ENCODE data around the gene GIPC2.
"Not testable (repeated sequence)": the region's sequence is repeated elsewhere in the genome, so short reads cannot be mapped to it uniquely, and the experiment has no call there.

Gene GIPC2

DNA sequence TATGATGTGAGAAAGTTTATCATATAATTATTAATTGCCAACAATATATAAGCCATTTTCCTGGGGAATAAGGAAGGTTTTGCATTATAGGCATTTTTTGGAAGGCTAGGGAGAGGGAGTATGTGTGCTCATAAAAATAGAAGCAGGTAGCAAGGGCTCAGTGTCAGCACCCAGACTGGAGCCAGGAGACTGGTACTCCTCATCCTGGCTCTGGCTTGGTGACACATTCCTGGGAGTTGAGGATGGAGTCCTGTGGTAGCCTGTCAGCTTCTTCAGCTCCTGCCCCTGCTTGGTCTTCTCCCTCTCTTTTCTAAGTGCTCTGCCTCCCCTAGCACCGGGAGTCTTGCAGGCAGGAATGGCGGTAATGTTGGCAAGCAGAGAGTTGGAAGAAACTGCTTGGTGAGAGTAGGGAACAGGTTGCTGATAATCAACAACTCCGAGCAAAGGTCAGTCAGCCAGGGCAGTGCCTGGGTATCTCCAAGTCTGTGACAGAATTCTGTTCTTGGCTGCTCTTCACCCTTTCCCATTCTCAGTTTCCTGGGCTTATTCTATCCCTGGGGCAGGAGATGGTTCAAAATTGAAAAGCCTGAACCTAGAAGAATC lies 23.0 kb downstream of the GIPC2 start:
- DNase-seq (ENCODE audit: low spot score) = no peak

- no peak for DNase-seq (ENCODE audit: low spot score)
Measured at GRCh38 chr1:78069784-78070183, 24.0 kb downstream of the GIPC2 start.

DNA sequence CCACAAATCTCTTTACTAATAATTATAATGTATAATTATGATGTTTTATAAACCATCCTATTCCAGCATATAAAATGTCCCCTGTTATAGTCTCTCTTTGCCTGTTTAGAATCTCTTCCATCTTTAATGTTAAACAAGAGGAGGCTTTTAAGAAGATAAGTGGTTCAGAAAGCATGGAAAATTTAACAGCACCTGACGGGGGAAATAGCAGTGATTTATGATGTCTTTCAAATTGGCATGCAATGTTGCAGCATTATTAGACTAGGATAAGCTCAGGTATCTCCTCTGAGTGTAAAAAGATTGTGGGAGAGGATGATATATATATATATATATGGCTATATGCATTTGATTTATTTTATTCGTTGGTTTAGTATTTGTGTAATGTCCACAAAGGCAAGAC lies 24.4 kb downstream of the GIPC2 start:
- no peak for DNase-seq (ENCODE audit: low spot score)

DNA sequence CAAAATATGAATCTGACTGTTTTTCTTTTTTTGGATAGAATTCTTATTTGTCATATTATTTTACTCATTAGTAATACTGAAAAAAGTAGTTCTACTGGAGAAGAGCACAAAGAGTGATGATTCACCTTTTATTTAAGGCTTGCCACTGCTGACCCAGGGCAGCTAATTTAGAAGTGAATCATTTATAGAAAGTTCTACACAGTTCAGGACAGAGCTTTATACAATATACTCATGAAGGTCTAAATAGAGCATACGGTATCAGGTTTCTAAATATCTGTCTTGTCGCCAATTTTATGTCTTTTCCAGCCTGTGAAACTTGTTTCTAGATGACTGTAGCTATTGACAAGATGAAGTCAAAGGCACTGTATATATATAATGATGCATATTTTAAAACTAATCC lies 25.0 kb downstream of the GIPC2 start:
- DNase-seq (ENCODE audit: low spot score) = no peak

- DNase-seq (ENCODE audit: low spot score) = no peak
Measured at GRCh38 chr1:78071696-78072095, 25.9 kb downstream of the GIPC2 start.

DNA sequence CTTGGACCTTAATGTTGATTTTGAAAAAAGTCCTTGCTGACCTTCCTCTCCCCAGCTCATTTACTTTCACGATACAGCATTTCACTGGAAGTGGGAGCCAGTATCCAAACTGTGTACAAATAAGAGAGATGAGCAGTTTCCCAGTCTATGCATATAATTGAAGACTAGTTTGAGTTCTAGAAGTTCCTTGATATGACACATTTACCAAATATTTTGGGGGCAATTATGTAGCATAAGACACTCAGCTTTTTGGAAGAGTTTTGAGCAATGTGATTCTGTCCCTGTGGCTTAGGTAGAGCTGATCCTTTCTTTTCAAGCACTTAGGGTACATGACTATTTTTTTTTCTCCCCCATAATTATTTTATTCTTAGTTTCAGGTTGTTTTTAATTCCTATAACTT lies 26.4 kb downstream of the GIPC2 start:
- no peak for DNase-seq (ENCODE audit: low spot score)

GRCh38 chr1:78073441-78073840 lies 27.7 kb downstream of the GIPC2 start:
- DNase-seq (ENCODE audit: low spot score) = no peak

DNA sequence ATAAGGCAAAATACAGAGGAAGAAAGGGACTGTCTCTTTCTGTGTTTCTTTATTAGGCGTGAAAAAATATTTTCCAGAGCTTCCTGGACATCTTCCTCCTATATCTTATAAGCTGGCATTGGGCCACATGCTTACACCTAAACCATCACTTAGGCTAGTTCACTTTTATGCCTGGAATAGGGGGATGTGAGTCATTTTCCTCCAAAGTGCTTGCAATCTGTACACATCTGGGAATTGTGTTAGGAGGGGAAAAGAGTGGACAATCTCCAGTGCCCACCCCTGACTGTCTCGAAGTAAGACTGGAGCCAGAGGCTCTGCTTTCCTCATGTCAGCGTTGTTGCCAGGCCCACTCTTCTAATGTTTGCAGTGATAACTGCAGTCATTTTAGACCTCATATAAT lies 29.9 kb downstream of the GIPC2 start:
- DNase-seq (ENCODE audit: low spot score) = no peak

DNA sequence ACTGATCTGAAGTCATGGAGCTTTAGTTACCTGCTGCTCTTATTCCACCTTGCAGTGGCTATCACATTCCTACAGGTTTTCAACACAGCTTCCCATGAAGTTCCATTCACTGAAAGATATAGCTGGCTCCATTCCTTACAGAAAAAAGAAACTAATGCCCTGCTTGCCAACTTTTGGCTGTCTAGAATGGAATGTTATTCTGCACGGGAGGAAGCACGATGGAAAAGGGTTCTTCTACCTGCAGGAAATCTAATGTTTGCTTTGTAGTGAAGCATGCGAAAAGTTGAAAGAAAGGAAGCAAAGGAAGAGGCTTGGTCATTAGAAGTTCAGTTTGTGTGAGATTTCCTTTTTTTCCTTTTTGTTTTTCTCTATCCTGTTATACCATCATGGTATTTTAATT lies 32.6 kb downstream of the GIPC2 start:
- DNase-seq (ENCODE audit: low spot score) = no peak

GRCh38 chr1:78079580-78079979 lies 33.8 kb downstream of the GIPC2 start:
- DNase-seq (ENCODE audit: low spot score) = no peak

GRCh38 chr1:78080767-78081166 lies 35.0 kb downstream of the GIPC2 start:
- DNase-seq (ENCODE audit: low spot score) = no peak

DNA sequence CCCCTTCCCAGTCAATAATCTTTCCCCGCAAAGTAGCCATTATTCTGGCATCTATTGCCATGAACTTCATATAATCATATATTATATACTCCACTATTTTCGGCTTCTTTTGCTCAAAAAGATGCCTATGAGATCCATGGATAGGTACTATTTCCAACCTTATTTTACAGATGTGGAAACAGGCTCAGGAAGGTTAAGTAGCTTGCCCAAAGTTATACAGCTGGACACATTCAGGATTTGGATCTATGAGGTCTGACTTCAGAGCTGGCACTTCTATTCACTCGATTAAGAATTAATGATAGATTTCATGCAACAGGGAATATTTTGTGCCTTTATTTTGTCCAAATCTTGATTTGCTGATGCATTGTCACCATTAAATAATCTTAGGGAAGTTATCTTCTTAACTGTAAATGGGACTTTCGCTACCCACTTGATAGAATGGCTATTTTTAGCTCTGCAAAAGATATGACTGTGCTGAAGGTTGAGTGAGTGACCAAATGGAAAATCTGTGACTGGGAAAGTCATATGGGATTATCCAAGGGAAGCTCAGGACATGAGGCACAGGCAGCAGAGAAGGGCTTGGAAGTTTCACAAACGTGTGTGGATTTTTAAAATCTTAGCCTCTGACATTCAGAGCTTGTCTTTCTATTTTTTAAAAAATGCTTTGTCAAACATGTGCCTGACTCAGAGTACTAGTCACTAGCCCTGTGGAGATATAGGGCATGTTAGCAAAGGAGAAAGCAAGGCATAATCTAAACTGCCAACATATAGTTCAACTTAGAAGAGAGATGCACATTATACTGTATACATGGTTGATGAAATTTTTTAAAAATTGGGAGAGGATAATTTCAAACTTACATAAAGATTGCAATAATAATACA lies 36.5 kb downstream of the GIPC2 start:
- no peak for DNase-seq (ENCODE audit: low spot score)

GRCh38 chr1:78084639-78085038 lies 38.9 kb downstream of the GIPC2 start:
- not testable (repeated sequence) for DNase-seq (ENCODE audit: low spot score)

- DNase-seq (ENCODE audit: low spot score) = no peak
Measured at GRCh38 chr1:78086697-78087096, 40.9 kb downstream of the GIPC2 start.

- DNase-seq (ENCODE audit: low spot score) = no peak
Measured at GRCh38 chr1:78088015-78088414, 42.2 kb downstream of the GIPC2 start.

DNA sequence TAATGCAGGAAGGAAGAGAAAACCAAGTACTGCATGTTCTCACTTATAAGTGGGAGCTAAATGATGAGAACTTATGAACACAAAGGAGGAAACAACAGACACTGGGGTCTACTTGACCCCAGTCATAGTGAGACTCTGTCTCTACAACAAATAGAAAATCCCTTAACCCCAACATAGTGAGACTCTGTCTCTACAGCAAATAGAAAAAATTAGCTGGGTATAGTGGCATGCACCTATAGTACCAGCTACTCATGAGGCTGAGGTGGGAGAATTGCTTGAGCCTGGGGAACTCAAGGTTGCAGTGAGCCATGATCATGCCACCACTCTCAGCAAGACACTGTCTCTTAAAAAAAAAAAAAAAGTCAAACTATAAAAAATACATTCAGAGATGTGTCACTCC lies 42.7 kb downstream of the GIPC2 start:
- no peak for DNase-seq (ENCODE audit: low spot score)

GRCh38 chr1:78089010-78089409 lies 43.2 kb downstream of the GIPC2 start:
- DNase-seq (ENCODE audit: low spot score) = no peak

GRCh38 chr1:78090472-78091133 lies 44.8 kb downstream of the GIPC2 start:
- DNase-seq (ENCODE audit: low spot score) = no peak

- no peak for DNase-seq (ENCODE audit: low spot score)
Measured at GRCh38 chr1:78091215-78091813, 45.5 kb downstream of the GIPC2 start.

- DNase-seq (ENCODE audit: low spot score) = no peak
Measured at GRCh38 chr1:78091886-78092285, 46.1 kb downstream of the GIPC2 start.

GRCh38 chr1:78092643-78093042 lies 46.9 kb downstream of the GIPC2 start:
- DNase-seq (ENCODE audit: low spot score) = no peak

- no peak for DNase-seq (ENCODE audit: low spot score)
Measured at GRCh38 chr1:78093560-78093959, 47.8 kb downstream of the GIPC2 start.

GRCh38 chr1:78094639-78095038 lies 48.9 kb downstream of the GIPC2 start:
- DNase-seq (ENCODE audit: low spot score) = no peak

Data from iPS-NIHi11 (cell line).